ENCODE measurements around the gene PRB2. TPM values are rescaled to one million over a fixed set of nuclear protein-coding genes. Genes with fewer than 3 reads are reported as not detected.
"Not testable (repeated sequence)": the region's sequence is repeated elsewhere in the genome, so short reads cannot be mapped to it uniquely, and the experiment has no call there.

The PRB2 gene
- total RNA-seq = not detected

GRCh38 chr12:11395467-11395866, at the start of gene PRB2:
Gene PRB2 (minus strand): TSS chr12:11395567. CDS start chr12:11395529, 38 bp downstream.
- H3K36me3 Mint-ChIP-seq (ENCODE audit: low read depth); intact Hi-C loops (cut with micrococcal nuclease); H3K27ac Mint-ChIP-seq; H3K4me1 Mint-ChIP-seq (ENCODE audit: low read depth); H3K27me3 Mint-ChIP-seq; H3K4me3 Mint-ChIP-seq; H3K9me3 Mint-ChIP-seq; ATAC-seq; CTCF ChIA-PET; DNase-seq; POLR2A ChIA-PET: not testable (repeated sequence)

- H3K27me3 Mint-ChIP-seq = no peaks in the 10 kb centered on the region
- ChIA-PET CTCF (no interaction called here), POLR2A (no interaction called here)
- ATAC-seq (no peak), DNase-seq (no peak)
- no peaks in the 10 kb centered on the region for H3K36me3 Mint-ChIP-seq (ENCODE audit: low read depth)
- intact Hi-C loops (cut with micrococcal nuclease) = no loop called here
- no peaks in the 10 kb centered on the region for H3K9me3 Mint-ChIP-seq
- H3K27ac Mint-ChIP-seq = no peak overlapping the region
- no peak for TF ChIP-seq CTCF (IDR thresholded peaks at IDR 0.05)
- no peaks in the 10 kb centered on the region for H3K4me1 Mint-ChIP-seq (ENCODE audit: low read depth)
- H3K4me3 Mint-ChIP-seq = no peak overlapping the region
Measured at GRCh38 chr12:11437966-11438365, 42.6 kb upstream of the PRB2 start.

GRCh38 chr12:11433664-11434063, 38.3 kb upstream of the PRB2 start:
- Mint-ChIP-seq H3K4me3 (no peak overlapping the region), H3K27ac (no peak overlapping the region), H3K36me3 (ENCODE audit: low read depth) (no peaks in the 10 kb centered on the region), H3K27me3 (no peaks in the 10 kb centered on the region), H3K9me3 (no peaks in the 10 kb centered on the region), H3K4me1 (ENCODE audit: low read depth) (peaks cover 19% of the 10 kb centered on the region)
- intact Hi-C loops (cut with micrococcal nuclease) = no loop called here
- no peak for TF ChIP-seq CTCF (IDR thresholded peaks at IDR 0.05)
- no peak for DNase-seq
- ChIA-PET CTCF (no interaction called here), POLR2A (no interaction called here)
- ATAC-seq = no peak

GRCh38 chr12:11431486-11431885, 36.1 kb upstream of the PRB2 start:
- Mint-ChIP-seq H3K4me1 (ENCODE audit: low read depth) (peaks cover 19% of the 10 kb centered on the region), H3K27me3 (no peaks in the 10 kb centered on the region), H3K9me3 (no peaks in the 10 kb centered on the region), H3K36me3 (ENCODE audit: low read depth) (no peaks in the 10 kb centered on the region), H3K27ac (no peak overlapping the region), H3K4me3 (no peak overlapping the region)
- no peak for ATAC-seq
- CTCF ChIA-PET = interaction anchor here (0.8 kb wide), 1 partner anchor 645 kb away, joined by 3 read pairs; no protein-coding TSS in a partner anchor
- no peak for DNase-seq
- POLR2A ChIA-PET = no interaction called here
- TF ChIP-seq CTCF (IDR thresholded peaks at IDR 0.05) = no peak
- intact Hi-C loops (cut with micrococcal nuclease) = no loop called here

- no peak overlapping the region for H3K4me3 Mint-ChIP-seq
- intact Hi-C loops (cut with micrococcal nuclease) = no loop called here
- H3K27ac Mint-ChIP-seq = no peak overlapping the region
- CTCF ChIA-PET = interaction anchor here (1.0 to 2.1 kb wide), 2 partner anchors 60 to 199 kb away, joined by 3 to 6 read pairs; no protein-coding TSS in a partner anchor
- H3K27me3 Mint-ChIP-seq = no peaks in the 10 kb centered on the region
- no peak for TF ChIP-seq CTCF (IDR thresholded peaks at IDR 0.05)
- no peaks in the 10 kb centered on the region for H3K36me3 Mint-ChIP-seq (ENCODE audit: low read depth)
- no peak for DNase-seq
- H3K4me1 Mint-ChIP-seq (ENCODE audit: low read depth) = peaks cover 14% of the 10 kb centered on the region
- no peak for ATAC-seq
- POLR2A ChIA-PET = no interaction called here
- H3K9me3 Mint-ChIP-seq = no peaks in the 10 kb centered on the region
Measured at GRCh38 chr12:11427341-11427740, 32.0 kb upstream of the PRB2 start.

- H3K4me3 Mint-ChIP-seq = no peak overlapping the region
- ATAC-seq (no peak), DNase-seq (no peak)
- intact Hi-C loops (cut with micrococcal nuclease) = no loop called here
- H3K27me3 Mint-ChIP-seq = peaks cover 1% of the 10 kb centered on the region
- H3K36me3 Mint-ChIP-seq (ENCODE audit: low read depth) = peaks cover 2% of the 10 kb centered on the region
- no peaks in the 10 kb centered on the region for H3K4me1 Mint-ChIP-seq (ENCODE audit: low read depth)
- CTCF ChIA-PET = interaction anchor here (1.1 kb wide), 1 partner anchor 84 kb away, joined by 3 read pairs; no protein-coding TSS in a partner anchor
- TF ChIP-seq CTCF (IDR thresholded peaks at IDR 0.05) = no peak
- H3K9me3 Mint-ChIP-seq = peaks cover 6% of the 10 kb centered on the region
- H3K27ac Mint-ChIP-seq = no peak overlapping the region
- POLR2A ChIA-PET = interaction anchor here (0.6 kb wide), 1 partner anchor 571 kb away, joined by 5 read pairs; no protein-coding TSS in a partner anchor
Measured at GRCh38 chr12:11412731-11413130, 17.4 kb upstream of the PRB2 start.
